GM21360 (cell line): ENCODE data around the gene CFAP299.

Source experiments
- ATAC-seq: cut with Tn5 transposase; IDR thresholded peaks from one replicate; pipeline ENCODE4 v1.9.1; 2021; ENCODE audit warnings: mild to moderate bottlenecking, moderate library complexity; ENCODE audit not compliant: unreplicated experiment

The CFAP299 gene

GRCh38 chr4:81007417-81007816 is 671.9 kb downstream of the CFAP299 start:
- ATAC-seq = no peak
